IPS-NIHi11 (cell line): ENCODE measurements around the gene KDM4B.
"Not testable (repeated sequence)": the region's sequence is repeated elsewhere in the genome, so short reads cannot be mapped to it uniquely, and the experiment has no call there.

Source experiments
- DNase-seq: peaks from one replicate; pipeline ENCODE4 v3.0.0; 2012; ENCODE audit warnings: mixed read lengths, low spot score

The KDM4B gene

GRCh38 chr19:4968462-4969291, at the start of gene KDM4B:
TSS of gene KDM4B (plus strand) at chr19:4969113. CDS start at chr19:5032891, 63,778 bp downstream.
- peak; percentile 100 for DNase-seq

GRCh38 chr19:4922530-4923275, 46.2 kb upstream of the KDM4B start:
- no peak for DNase-seq

- no peak for DNase-seq
These were observed 45.6 kb upstream of the KDM4B start for GRCh38 chr19:4923276-4923747.

- DNase-seq: no peak
These were observed 39.7 kb upstream of the KDM4B start for GRCh38 chr19:4929186-4929585.

GRCh38 chr19:4930664-4931063, 38.2 kb upstream of the KDM4B start:
- DNase-seq: no peak

- no peak for DNase-seq
These were observed 36.2 kb upstream of the KDM4B start for GRCh38 chr19:4932711-4933110.

GRCh38 chr19:4933528-4933927, 35.4 kb upstream of the KDM4B start:
- DNase-seq: no peak

GRCh38 chr19:4935444-4935843, 33.5 kb upstream of the KDM4B start:
- no peak for DNase-seq

GRCh38 chr19:4937060-4937459, 31.9 kb upstream of the KDM4B start:
- DNase-seq: no peak

GRCh38 chr19:4938461-4938860, 30.5 kb upstream of the KDM4B start:
- DNase-seq: not testable (repeated sequence)

- no peak for DNase-seq
These were observed 29.4 kb upstream of the KDM4B start for GRCh38 chr19:4939466-4939865.

GRCh38 chr19:4941638-4942169, 27.2 kb upstream of the KDM4B start:
- DNase-seq: not testable (repeated sequence)

GRCh38 chr19:4950650-4951049, 18.3 kb upstream of the KDM4B start:
- not testable (repeated sequence) for DNase-seq

- DNase-seq: no peak
These were observed 17.3 kb upstream of the KDM4B start for GRCh38 chr19:4951656-4952055.

- DNase-seq: no peak
These were observed 16.0 kb upstream of the KDM4B start for GRCh38 chr19:4952945-4953344.

- not testable (repeated sequence) for DNase-seq
These were observed 14.4 kb upstream of the KDM4B start for GRCh38 chr19:4954320-4955149.

- no peak for DNase-seq
These were observed 13.6 kb upstream of the KDM4B start for GRCh38 chr19:4955274-4955673.

- DNase-seq: no peak
These were observed 10.9 kb upstream of the KDM4B start for GRCh38 chr19:4957981-4958380.

GRCh38 chr19:4962085-4962619, 6.8 kb upstream of the KDM4B start:
- no peak for DNase-seq

- no peak for DNase-seq
These were observed 3.9 kb upstream of the KDM4B start for GRCh38 chr19:4965061-4965460.

- DNase-seq: no peak
These were observed 2.3 kb upstream of the KDM4B start for GRCh38 chr19:4966591-4966990.
